ENCODE results near the gene CLCN4. TPM values are rescaled to one million over a fixed set of nuclear protein-coding genes. Genes with fewer than 3 reads are reported as not detected.

The CLCN4 gene
- polyA plus RNA-seq, 3 donors: 0.27 to 1.9 (median 1.3) TPM

GRCh38 chrX:10246846-10247245, 90.1 kb downstream of the CLCN4 start:
- DNase-seq: no peak
- no peak for TF ChIP-seq CTCF (IDR thresholded peaks at IDR 0.05)
- Histone ChIP-seq H3K36me3 (replicated peaks in 1 of 2; ENCODE audit: control insufficient read depth in 1 of 2, insufficient read depth in 2 of 2, low read length in 2 of 2) (no peaks in the 10 kb centered on the region), H3K27ac (ENCODE audit: low read depth in 1 of 2, low read length in 2 of 2) (no peak overlapping the region), H3K9me3 (replicated peaks in 1 of 2; ENCODE audit: control insufficient read depth in 1 of 2, insufficient read depth in 1 of 2, low read length in 2 of 2) (no peaks in the 10 kb centered on the region), H3K79me2 (ENCODE audit: insufficient read depth, low read length) (no peaks in the 10 kb centered on the region), H3K4me1 (ENCODE audit: control insufficient read depth in 1 of 2, insufficient read depth in 2 of 2, low read length in 2 of 2) (no peaks in the 10 kb centered on the region), H3K27me3 (ENCODE audit: control insufficient read depth in 2 of 2, insufficient read depth in 2 of 2, low read length in 2 of 2) (no peaks in the 10 kb centered on the region), H2AFZ (ENCODE audit: insufficient read depth, low read depth, low read length, poor library complexity, severe bottlenecking) (no peak overlapping the region), H3K9ac (ENCODE audit: insufficient read depth, low read length, poor library complexity, severe bottlenecking) (no peak overlapping the region), H3K4me2 (replicated peaks; ENCODE audit: extremely low read depth, low read length, poor library complexity, severe bottlenecking) (no peak overlapping the region), H3K4me3 (replicated peaks in 1 of 3; ENCODE audit: low read depth in 2 of 3, low read length in 3 of 3) (no peak overlapping the region), H4K20me1 (ENCODE audit: insufficient read depth, low read length) (no peaks in the 10 kb centered on the region)
- intact Hi-C loops (cut with micrococcal nuclease): loop anchor here in 1 of 2 donors (5.0 kb wide), 1 partner anchor 420 kb away; no protein-coding TSS in a partner anchor
- Mint-ChIP-seq H3K27me3 (ENCODE audit: low read depth in 3 of 3) (peaks cover 0 to 2% (median 0%) of the 10 kb centered on the region in 3 donors), H3K9me3 (peaks cover 0 to 2% (median 0%) of the 10 kb centered on the region in 7 donors), H3K4me1 (no peaks in the 10 kb centered on the region), H3K4me3 (no peak overlapping the region), H3K27ac (no peak overlapping the region), H3K36me3 (no peaks in the 10 kb centered on the region)
- WGBS (ENCODE audit: insufficient coverage): 83% methylated on average over 1 of the region's 2 CpGs

GRCh38 chrX:10254739-10255138, 98.0 kb downstream of the CLCN4 start:
- Histone ChIP-seq H3K4me3 (replicated peaks in 1 of 3; ENCODE audit: low read depth in 2 of 3, low read length in 3 of 3) (no peak overlapping the region), H3K9ac (ENCODE audit: insufficient read depth, low read length, poor library complexity, severe bottlenecking) (no peak overlapping the region), H3K36me3 (replicated peaks in 1 of 2; ENCODE audit: control insufficient read depth in 1 of 2, insufficient read depth in 2 of 2, low read length in 2 of 2) (no peaks in the 10 kb centered on the region), H3K79me2 (ENCODE audit: insufficient read depth, low read length) (no peaks in the 10 kb centered on the region), H3K27me3 (ENCODE audit: control insufficient read depth in 2 of 2, insufficient read depth in 2 of 2, low read length in 2 of 2) (no peaks in the 10 kb centered on the region), H3K27ac (ENCODE audit: low read depth in 1 of 2, low read length in 2 of 2) (no peak overlapping the region), H3K9me3 (replicated peaks in 1 of 2; ENCODE audit: control insufficient read depth in 1 of 2, insufficient read depth in 1 of 2, low read length in 2 of 2) (no peaks in the 10 kb centered on the region), H3K4me1 (ENCODE audit: control insufficient read depth in 1 of 2, insufficient read depth in 2 of 2, low read length in 2 of 2) (no peaks in the 10 kb centered on the region), H4K20me1 (ENCODE audit: insufficient read depth, low read length) (no peaks in the 10 kb centered on the region), H3K4me2 (replicated peaks; ENCODE audit: extremely low read depth, low read length, poor library complexity, severe bottlenecking) (no peak overlapping the region), H2AFZ (ENCODE audit: insufficient read depth, low read depth, low read length, poor library complexity, severe bottlenecking) (no peak overlapping the region)
- Mint-ChIP-seq H3K4me3 (no peak overlapping the region), H3K27ac (no peak overlapping the region), H3K9me3 (peaks cover 0 to 2% (median 0%) of the 10 kb centered on the region in 7 donors), H3K27me3 (ENCODE audit: low read depth in 3 of 3) (peaks cover 0 to 2% (median 2%) of the 10 kb centered on the region in 3 donors), H3K36me3 (no peaks in the 10 kb centered on the region), H3K4me1 (no peaks in the 10 kb centered on the region)
- no CpG with 5 or more reads among the region's 3 CpGs for WGBS (ENCODE audit: insufficient coverage)
- intact Hi-C loops (cut with micrococcal nuclease): no loop called here
- TF ChIP-seq CTCF (IDR thresholded peaks at IDR 0.05): no peak
- DNase-seq: no peak
